Mucosa of gallbladder (tissue), 1 donor: ENCODE results near the gene SEZ6. TPM values are rescaled to one million over a fixed set of nuclear protein-coding genes. Genes with fewer than 3 reads are reported as not detected.
A peak's percentile ranks its signal among the peaks of the same experiment; 100 is the strongest.

Experiments used
- DNase-seq: peaks from one replicate; pipeline ENCODE4 v3.0.0-alpha.2; 2020; ENCODE audit warnings: low spot score
- total RNA-seq: library from RNA; stranded (reverse); gene quantifications from one replicate; pipeline ENCODE4 v1.2.1, GENCODE V29; 2021
- donor health status: DM: no; HTN: no; CAD: no.

The SEZ6 gene
- total RNA-seq = not detected

GRCh38 chr17:29005936-29006511, at the start of gene SEZ6:
TSS of gene SEZ6 (minus strand) at chr17:29006033. CDS start at chr17:29005869, 164 bp downstream.
- DNase-seq = peak; percentile 78

GRCh38 chr17:29054835-29055234, 49.0 kb upstream of the SEZ6 start:
- DNase-seq = no peak

GRCh38 chr17:29051731-29052130, 45.9 kb upstream of the SEZ6 start:
- DNase-seq = no peak

GRCh38 chr17:29051194-29051593, 45.4 kb upstream of the SEZ6 start:
- DNase-seq = no peak

- DNase-seq = no peak
Observed at GRCh38 chr17:29050176-29050575, 44.3 kb upstream of the SEZ6 start.

GRCh38 chr17:29049541-29050145, 43.8 kb upstream of the SEZ6 start:
- no peak for DNase-seq

GRCh38 chr17:29048440-29049368, 42.9 kb upstream of the SEZ6 start:
- no peak for DNase-seq

GRCh38 chr17:29046473-29046839, 40.6 kb upstream of the SEZ6 start:
- DNase-seq = peak; percentile 23

GRCh38 chr17:29045734-29046472, 40.1 kb upstream of the SEZ6 start:
- DNase-seq = peak; percentile 17

- DNase-seq = no peak
Observed at GRCh38 chr17:29045026-29045425, 39.2 kb upstream of the SEZ6 start.

GRCh38 chr17:29043539-29044145, 37.8 kb upstream of the SEZ6 start:
- no peak for DNase-seq

- DNase-seq = peak; percentile 31
Observed at GRCh38 chr17:29042679-29043538, 37.1 kb upstream of the SEZ6 start, which contains the start of gene PIPOX. TSS of gene PIPOX (plus strand) at chr17:29043141. CDS start at chr17:29043226, 85 bp downstream.

GRCh38 chr17:29042026-29042678, 36.3 kb upstream of the SEZ6 start:
- no peak for DNase-seq

GRCh38 chr17:29041571-29041970, 35.7 kb upstream of the SEZ6 start:
- DNase-seq = no peak

GRCh38 chr17:29041091-29041490, 35.3 kb upstream of the SEZ6 start:
- no peak for DNase-seq

- DNase-seq = no peak
Observed at GRCh38 chr17:29039764-29040598, 34.1 kb upstream of the SEZ6 start.

GRCh38 chr17:29038085-29038795, 32.4 kb upstream of the SEZ6 start:
- DNase-seq = no peak

- no peak for DNase-seq
Observed at GRCh38 chr17:29037739-29038084, 31.9 kb upstream of the SEZ6 start.

- no peak for DNase-seq
Observed at GRCh38 chr17:29036584-29036983, 30.8 kb upstream of the SEZ6 start.
